Measurements from ENCODE around the gene HERC2.

Gene HERC2

DNA sequence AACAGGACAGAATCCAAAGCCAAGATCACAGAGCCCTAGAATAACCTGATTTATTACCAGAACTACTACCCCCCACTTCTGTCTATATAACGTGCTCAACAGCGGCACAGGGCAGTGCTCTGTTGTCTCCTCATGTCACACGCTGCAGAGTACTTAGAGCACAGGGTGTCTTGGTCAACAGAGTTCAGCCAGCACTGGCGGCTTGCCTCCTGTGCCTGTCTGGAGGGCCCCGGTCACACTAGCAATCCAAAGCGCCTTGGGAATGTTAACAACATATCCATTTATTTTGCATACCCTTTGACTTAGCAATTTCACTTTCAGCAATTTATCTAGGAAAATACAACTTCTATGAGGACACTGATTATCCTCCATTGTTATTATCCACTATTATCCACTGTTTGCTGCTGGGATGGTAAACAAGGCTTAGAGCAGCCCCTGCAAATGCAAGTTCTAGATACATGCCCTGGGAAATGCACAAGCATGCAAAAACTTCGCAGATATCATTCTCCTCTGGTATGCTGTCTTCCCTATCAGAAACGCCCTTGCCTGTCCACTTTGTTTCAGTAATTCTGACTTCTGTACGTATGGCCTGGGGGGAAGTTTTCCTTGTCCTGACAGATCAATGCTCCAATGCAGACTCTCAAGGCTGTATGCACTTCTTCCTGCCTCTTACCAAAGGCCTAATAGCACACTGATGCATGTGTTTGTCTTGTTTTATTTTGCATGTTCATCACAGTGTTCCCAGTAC is 136.7 kb downstream of the HERC2 start:
- TF ChIP-seq, protein P1, sequence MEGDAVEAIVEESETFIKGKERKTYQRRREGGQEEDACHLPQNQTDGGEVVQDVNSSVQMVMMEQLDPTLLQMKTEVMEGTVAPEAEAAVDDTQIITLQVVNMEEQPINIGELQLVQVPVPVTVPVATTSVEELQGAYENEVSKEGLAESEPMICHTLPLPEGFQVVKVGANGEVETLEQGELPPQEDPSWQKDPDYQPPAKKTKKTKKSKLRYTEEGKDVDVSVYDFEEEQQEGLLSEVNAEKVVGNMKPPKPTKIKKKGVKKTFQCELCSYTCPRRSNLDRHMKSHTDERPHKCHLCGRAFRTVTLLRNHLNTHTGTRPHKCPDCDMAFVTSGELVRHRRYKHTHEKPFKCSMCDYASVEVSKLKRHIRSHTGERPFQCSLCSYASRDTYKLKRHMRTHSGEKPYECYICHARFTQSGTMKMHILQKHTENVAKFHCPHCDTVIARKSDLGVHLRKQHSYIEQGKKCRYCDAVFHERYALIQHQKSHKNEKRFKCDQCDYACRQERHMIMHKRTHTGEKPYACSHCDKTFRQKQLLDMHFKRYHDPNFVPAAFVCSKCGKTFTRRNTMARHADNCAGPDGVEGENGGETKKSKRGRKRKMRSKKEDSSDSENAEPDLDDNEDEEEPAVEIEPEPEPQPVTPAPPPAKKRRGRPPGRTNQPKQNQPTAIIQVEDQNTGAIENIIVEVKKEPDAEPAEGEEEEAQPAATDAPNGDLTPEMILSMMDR (IDR thresholded peaks at IDR 0.05), result no peak

DNA sequence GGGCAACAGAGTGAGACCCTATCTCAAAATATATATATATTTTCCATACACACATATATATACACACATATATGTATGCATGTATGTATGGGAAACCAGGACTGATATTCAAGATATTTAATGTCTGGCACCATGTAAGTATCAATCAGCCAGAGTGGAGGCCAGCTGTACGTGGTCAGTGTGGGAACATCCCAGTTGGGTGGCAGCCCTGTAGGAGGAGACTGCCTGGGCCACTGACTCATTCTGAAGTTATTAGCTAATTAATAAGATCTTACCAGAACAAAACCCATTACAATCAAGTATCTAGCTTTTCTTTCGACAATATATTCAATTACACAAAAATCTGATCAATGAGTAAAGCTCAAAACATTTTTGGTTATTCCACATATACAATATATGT is 137.8 kb downstream of the HERC2 start:
- TF ChIP-seq, protein P1 (IDR thresholded peaks at IDR 0.05), result no peak

DNA sequence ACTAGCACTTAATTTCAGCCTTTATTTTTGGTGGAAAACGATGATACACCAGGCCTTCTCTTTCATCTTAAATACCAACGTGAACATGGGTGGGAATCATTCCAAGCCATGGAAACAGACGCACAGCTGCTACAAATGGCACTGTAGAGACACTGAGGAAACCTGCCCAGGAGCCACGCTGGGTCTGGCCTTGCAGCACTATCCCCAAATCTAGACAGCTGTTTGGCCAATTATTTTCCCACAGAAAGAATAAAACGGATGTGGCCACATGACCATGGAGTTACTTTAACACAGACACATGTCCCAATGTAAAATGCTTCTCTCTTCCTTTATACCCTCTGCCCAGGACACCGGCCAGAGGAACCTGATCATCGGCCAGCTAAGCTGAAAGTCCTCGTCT is 139.2 kb downstream of the HERC2 start:
- TF ChIP-seq, protein P1 (IDR thresholded peaks at IDR 0.05), result no peak

DNA sequence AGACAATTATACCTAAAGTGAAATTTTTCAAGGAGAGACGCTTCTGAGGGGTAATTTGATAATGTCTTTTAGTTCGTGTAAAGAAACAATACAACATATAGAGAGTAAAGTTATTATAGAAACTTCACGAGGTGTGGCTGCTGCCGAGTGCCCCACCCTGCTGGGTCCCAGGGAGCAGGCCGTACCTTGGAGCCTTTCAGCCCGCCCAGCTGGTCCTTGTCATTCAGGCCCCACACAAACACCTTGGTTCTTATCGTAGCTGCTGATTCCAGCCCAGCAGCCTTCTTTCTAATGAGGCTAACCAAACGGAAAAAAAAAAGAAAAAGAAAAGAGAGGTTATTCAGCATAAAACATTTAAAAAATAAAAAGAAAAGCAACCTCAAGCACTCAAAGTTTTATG is 139.8 kb downstream of the HERC2 start:
- TF ChIP-seq, protein P1 (IDR thresholded peaks at IDR 0.05), result no peak

DNA sequence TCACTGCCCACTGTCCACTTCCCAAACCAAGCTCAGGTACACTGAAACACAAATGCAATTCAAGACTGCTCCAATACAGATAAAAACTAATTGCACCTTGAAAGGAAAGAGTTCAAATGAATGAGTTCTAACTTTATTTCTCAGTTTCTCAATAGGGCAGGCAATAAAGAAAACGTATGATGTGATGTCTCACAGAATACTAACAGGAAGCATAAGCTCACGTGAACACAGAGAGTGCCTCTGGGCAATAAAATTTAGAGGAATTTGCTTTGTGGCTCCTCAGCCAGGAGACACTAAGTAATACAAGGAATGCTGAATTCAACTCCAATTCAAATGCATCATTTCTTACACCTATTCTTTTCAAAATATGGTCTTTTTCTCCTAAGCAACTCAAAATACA is 140.6 kb downstream of the HERC2 start:
- TF ChIP-seq, protein P1 (IDR thresholded peaks at IDR 0.05), result no peak

DNA sequence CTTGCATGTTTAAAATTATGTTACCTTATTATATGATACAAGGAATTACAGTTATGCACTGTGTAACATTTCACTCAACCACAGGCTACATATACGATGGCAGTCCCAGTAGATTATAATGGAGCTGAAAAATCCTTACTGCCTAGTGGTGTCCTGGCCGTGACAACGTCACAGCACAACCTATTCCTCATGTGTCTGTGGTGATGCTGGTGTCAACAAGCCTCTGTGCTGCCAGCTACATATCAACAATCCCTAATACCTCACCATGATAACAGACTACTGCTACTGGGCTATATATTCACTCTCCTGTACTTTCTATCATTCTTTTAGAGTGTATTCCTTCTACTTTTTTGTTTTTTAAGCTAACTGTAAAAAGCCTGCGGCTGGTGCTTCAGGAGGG is 142.7 kb downstream of the HERC2 start:
- TF ChIP-seq, protein P1 (IDR thresholded peaks at IDR 0.05), result no peak

DNA sequence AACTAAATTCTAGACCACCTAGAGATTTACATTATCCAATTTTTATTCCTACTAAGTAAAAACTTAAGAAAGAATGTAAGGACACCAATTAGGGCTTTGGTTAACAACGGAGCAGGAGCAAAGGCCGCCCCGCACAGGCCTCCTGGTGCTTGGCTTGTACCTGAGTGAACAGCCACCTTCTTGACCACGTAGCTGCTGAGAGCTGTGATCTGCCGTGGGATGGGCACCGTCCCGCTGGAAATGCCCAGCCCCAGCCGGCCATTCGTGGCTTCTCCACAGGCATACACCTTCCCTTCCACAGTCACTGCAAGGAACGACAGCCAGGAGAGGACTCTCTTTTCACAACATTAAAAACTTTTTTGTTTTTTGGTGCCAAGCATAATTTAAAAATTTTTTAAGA is 143.3 kb downstream of the HERC2 start:
- TF ChIP-seq, protein P1 (IDR thresholded peaks at IDR 0.05), result no peak

DNA sequence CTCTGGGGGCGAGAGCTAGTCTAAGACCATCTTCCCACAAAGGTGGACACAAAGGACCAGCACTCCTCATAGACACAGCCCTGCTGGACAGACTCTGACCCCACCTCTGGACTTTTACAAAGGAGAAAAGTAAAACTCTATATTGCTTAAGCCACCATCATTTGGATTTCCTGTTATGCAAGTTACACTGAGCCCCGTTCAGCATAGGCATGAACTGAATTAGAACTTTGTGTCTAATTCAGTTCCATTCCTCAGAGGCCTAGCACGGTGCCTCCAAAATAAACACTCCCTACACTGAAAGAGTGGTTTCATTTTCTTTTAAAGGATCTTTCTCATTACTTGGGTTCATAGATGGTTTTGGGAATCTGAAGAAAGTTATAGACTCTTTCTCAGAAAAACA is 143.7 kb downstream of the HERC2 start:
- TF ChIP-seq, protein P1 (IDR thresholded peaks at IDR 0.05), result no peak
